HCT116 (cell line): ENCODE data around the gene LTBR. TPM values are rescaled to one million over a fixed set of nuclear protein-coding genes. Genes with fewer than 3 reads are reported as not detected.

ENCODE experiments used
- ATAC-seq: fragments of 200-7000 bp; cut with Tn5 transposase; 2 replicates; pipeline ENCODE4 v1.9.1; 2020; ENCODE audit warnings: mild to moderate bottlenecking, moderate library complexity
- BruUV-seq: library from RNA; stranded (reverse); fragments of 400-500 nt; replicated peaks from 2 replicates; lab custom pipeline; 2021; lab: Mats Ljungman, UMichigan
- CTCF ChIA-PET: fragments of 300-600 bp; sonication (Branson Sonifier 250); formaldehyde crosslinking; loops from one replicate; lab custom pipeline; 2021; ENCODE audit warnings: antibody characterized with exemption; lab: Charles Lee
- POLR2A ChIA-PET: fragments of 300-600, 350-600 bp; sonication (Branson Sonifier 250); formaldehyde crosslinking; loops from one replicate; lab custom pipeline; 2021; ENCODE audit warnings: antibody characterized with exemption; lab: Charles Lee
- RAD21 ChIA-PET, 2 experiments: fragments of 300-600 bp; sonication (Branson Sonifier 250); formaldehyde crosslinking; loops; one replicate each; lab custom pipeline; 2023; ENCODE audit warnings: low total read pairs in 2 of 2; ENCODE audit not compliant: uncharacterized antibody in 2 of 2, unreplicated experiment in 2 of 2, low non-redundant PET in 1 of 2; lab: Charles Lee
- DNase-seq: peaks from one replicate; pipeline ENCODE4 v3.0.0-alpha.2; 2010; ENCODE audit warnings: low read depth, low spot score
- H2AFZ ChIP-seq: fragments of 200-600 bp; shearing (Covaris generic), sonication (generic); 2 replicates; pipeline ENCODE4 v1.6.1; 2017; ENCODE audit warnings: low read depth, mixed run types, mixed read lengths, antibody characterized with exemption, low read length; ENCODE audit not compliant: poor library complexity, severe bottlenecking
- H3K27ac ChIP-seq: 2 replicates; pipeline ENCODE4 v1.5.1; 2012; ENCODE audit warnings: low read depth, low read length
- H3K27me3 ChIP-seq: fragments of 200-600 bp; sonication (generic); 2 replicates; pipeline ENCODE4 v1.6.1; 2016; ENCODE audit warnings: mixed run types, low read length, mixed read lengths; ENCODE audit not compliant: insufficient read depth
- H3K36me3 ChIP-seq, 2 experiments: fragments of 200-500 bp in 1 of 2; fragments of 200-600 bp in 1 of 2; sonication (Bioruptor generic) in 1 of 2; sonication (generic) in 1 of 2; 2 replicates each; pipeline versions ENCODE4 v1.5.1 to v1.6.1; 2014 to 2016; ENCODE audit warnings: low read length in 2 of 2, inconsistent platforms in 1 of 2, mixed read lengths in 1 of 2, mixed run types in 1 of 2; ENCODE audit not compliant: insufficient read depth in 2 of 2, control insufficient read depth in 1 of 2
- H3K4me1 ChIP-seq, 2 experiments: fragments of 200-600 bp in 1 of 2; sonication (generic) in 1 of 2; 2 replicates each; pipeline versions ENCODE4 v1.5.1 to v1.6.1; 2012 to 2017; ENCODE audit warnings: low read length in 2 of 2, inconsistent platforms in 1 of 2, mild to moderate bottlenecking in 1 of 2, mixed read lengths in 1 of 2, mixed run types in 1 of 2, moderate library complexity in 1 of 2; ENCODE audit not compliant: insufficient read depth in 2 of 2, control insufficient read depth in 1 of 2
- H3K4me2 ChIP-seq: fragments of 200-600 bp; sonication (generic); 2 replicates; pipeline ENCODE4 v1.6.1; 2017; ENCODE audit warnings: mixed run types, low read length, mixed read lengths
- H3K4me3 ChIP-seq, 2 experiments: fragments of 200-600 bp in 1 of 2; sonication (generic) in 1 of 2; replicated peaks in 1 of 2; 2 replicates each; pipeline ENCODE4 v1.5.1; 2011 to 2016; ENCODE audit warnings: low read length in 2 of 2, control low read depth in 1 of 2, low read depth in 1 of 2, mild to moderate bottlenecking in 1 of 2, mixed read lengths in 1 of 2, mixed run types in 1 of 2
- H3K79me2 ChIP-seq: fragments of 200-600 bp; sonication (generic); 2 replicates; pipeline ENCODE4 v1.6.1; 2017; ENCODE audit warnings: mild to moderate bottlenecking, mixed run types, low read length, moderate library complexity, mixed read lengths; ENCODE audit not compliant: insufficient read depth
- H3K9ac ChIP-seq: fragments of 200-600 bp; sonication (generic); 2 replicates; pipeline ENCODE4 v1.6.1; 2016; ENCODE audit warnings: low read length, mixed read lengths
- H3K9me2 ChIP-seq: fragments of 200-600 bp; sonication (generic), shearing (Covaris generic); 2 replicates; pipeline ENCODE4 v1.6.1; 2017; ENCODE audit warnings: mixed run types, mild to moderate bottlenecking, moderate library complexity; ENCODE audit not compliant: insufficient read depth
- H3K9me3 ChIP-seq, 2 experiments: fragments of 200-500 bp in 1 of 2; fragments of 200-600 bp in 1 of 2; sonication (Bioruptor generic) in 1 of 2; sonication (generic) in 1 of 2; 2 replicates each; pipeline ENCODE4 v1.6.1; 2014 to 2017; ENCODE audit warnings: low read length in 2 of 2, mixed read lengths in 2 of 2, inconsistent platforms in 1 of 2, low read depth in 1 of 2, mild to moderate bottlenecking in 1 of 2, mixed run types in 1 of 2, moderate library complexity in 1 of 2; ENCODE audit not compliant: control insufficient read depth in 1 of 2, insufficient read depth in 1 of 2
- H4K20me1 ChIP-seq: fragments of 200-600 bp; sonication (generic), shearing (Covaris generic); 2 replicates; pipeline ENCODE4 v1.6.1; 2017; ENCODE audit warnings: mixed run types, mild to moderate bottlenecking, moderate library complexity; ENCODE audit not compliant: insufficient read depth
- CEBPB ChIP-seq: IDR thresholded peaks from 2 replicates; pipeline ENCODE4 v1.6.1; 2012; ENCODE audit warnings: low read depth
- SP1 ChIP-seq: IDR thresholded peaks from 2 replicates; pipeline ENCODE4 v1.6.1; 2012; ENCODE audit warnings: low read depth
- TCF7L2 ChIP-seq: IDR thresholded peaks from 2 replicates; pipeline ENCODE4 v1.7.0; 2011; ENCODE audit warnings: borderline replicate concordance, inconsistent platforms; ENCODE audit not compliant: insufficient read depth, insufficient read length; ENCODE audit errors: extremely low read depth
- ZBTB33 ChIP-seq: IDR thresholded peaks from 2 replicates; pipeline ENCODE4 v1.6.1; 2011; ENCODE audit warnings: mild to moderate bottlenecking, low read length, moderate library complexity; ENCODE audit not compliant: insufficient replicate concordance; ENCODE audit errors: extremely low read depth
- ZFX ChIP-seq: fragments of 450-650 bp; IDR thresholded peaks from 2 replicates; pipeline ENCODE4 v1.6.1; 2017
- intact Hi-C: fragments of 100-400 bp; cut with micrococcal nuclease; formaldehyde crosslinking; loops from 2 replicates; pipeline ENCODE4 v1.10.0; 2022
- total RNA-seq: library from RNA; stranded (reverse); gene quantifications from one replicate; pipeline ENCODE4 v1.2.1, GENCODE V29; 2021; ENCODE audit not compliant: unreplicated experiment
- TF ChIP-seq, protein P1 (sequence below), 3 experiments: fragments of 200-600 bp in 1 of 3; sonication (generic) in 1 of 3; IDR thresholded peaks in 2 of 3; conservative IDR thresholded peaks in 1 of 3; 2 replicates each; pipeline ENCODE4 v1.5.1; 2012 to 2017; ENCODE audit warnings: low read depth in 2 of 3, low read length in 2 of 3, antibody characterized with exemption in 1 of 3, borderline replicate concordance in 1 of 3, control low read depth in 1 of 3, mild to moderate bottlenecking in 1 of 3, mixed read lengths in 1 of 3, mixed run types in 1 of 3, moderate library complexity in 1 of 3; ENCODE audit not compliant: insufficient read depth in 1 of 3

The LTBR gene
- total RNA-seq, 1 experiment from 2014 or later = 128 TPM

- ATAC-seq = no peak
- no peak overlapping the region for H3K4me3 ChIP-seq
- no peaks in the 10 kb centered on the region for H3K9me3 ChIP-seq
- no peak for DNase-seq
- ChIA-PET RAD21 (interaction anchor here (1.9 to 2.2 kb wide), 2 partner anchors 40 to 41 kb away, joined by 8 to 9 read pairs; no protein-coding TSS in a partner anchor), POLR2A (interaction anchor here (0.8 to 1.9 kb wide), 2 partner anchors 88 to 114 kb away, joined by 3 to 6 read pairs; no protein-coding TSS in a partner anchor), CTCF (interaction anchor here (1.1 to 5.3 kb wide), 6 partner anchors 11 to 115 kb away, joined by 3 to 46 read pairs (median 4); no protein-coding TSS in a partner anchor)
- no peaks in the 10 kb centered on the region for H3K9me2 ChIP-seq
- TF ChIP-seq ZBTB33 (no peak), SP1 (no peak), ZFX (no peak), TCF7L2 (no peak), CEBPB (no peak)
- TF ChIP-seq, protein P1, sequence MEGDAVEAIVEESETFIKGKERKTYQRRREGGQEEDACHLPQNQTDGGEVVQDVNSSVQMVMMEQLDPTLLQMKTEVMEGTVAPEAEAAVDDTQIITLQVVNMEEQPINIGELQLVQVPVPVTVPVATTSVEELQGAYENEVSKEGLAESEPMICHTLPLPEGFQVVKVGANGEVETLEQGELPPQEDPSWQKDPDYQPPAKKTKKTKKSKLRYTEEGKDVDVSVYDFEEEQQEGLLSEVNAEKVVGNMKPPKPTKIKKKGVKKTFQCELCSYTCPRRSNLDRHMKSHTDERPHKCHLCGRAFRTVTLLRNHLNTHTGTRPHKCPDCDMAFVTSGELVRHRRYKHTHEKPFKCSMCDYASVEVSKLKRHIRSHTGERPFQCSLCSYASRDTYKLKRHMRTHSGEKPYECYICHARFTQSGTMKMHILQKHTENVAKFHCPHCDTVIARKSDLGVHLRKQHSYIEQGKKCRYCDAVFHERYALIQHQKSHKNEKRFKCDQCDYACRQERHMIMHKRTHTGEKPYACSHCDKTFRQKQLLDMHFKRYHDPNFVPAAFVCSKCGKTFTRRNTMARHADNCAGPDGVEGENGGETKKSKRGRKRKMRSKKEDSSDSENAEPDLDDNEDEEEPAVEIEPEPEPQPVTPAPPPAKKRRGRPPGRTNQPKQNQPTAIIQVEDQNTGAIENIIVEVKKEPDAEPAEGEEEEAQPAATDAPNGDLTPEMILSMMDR (IDR thresholded peaks at IDR 0.05 in 2 of 3, conservative IDR thresholded peaks at IDR 0.05 in 1 of 3; ENCODE audit: borderline replicate concordance in 1 of 3, insufficient read depth in 1 of 3, low read depth in 2 of 3, low read length in 2 of 3) = no peak
- no peak overlapping the region for H3K27ac ChIP-seq
- BruUV-seq = no TSS peak
- no peaks in the 10 kb centered on the region for H3K79me2 ChIP-seq
- no peak overlapping the region for H2AFZ ChIP-seq
- intact Hi-C loops = no loop called here
- no peak overlapping the region for H3K9ac ChIP-seq
- no peaks in the 10 kb centered on the region for H4K20me1 ChIP-seq
- no peaks in the 10 kb centered on the region for H3K27me3 ChIP-seq
- H3K4me2 ChIP-seq = no peak overlapping the region
- peaks cover 6 to 24% of the 10 kb centered on the region in 2 experiments for H3K4me1 ChIP-seq
- H3K36me3 ChIP-seq = no peaks in the 10 kb centered on the region
Observed at GRCh38 chr12:6424866-6425265, 40.9 kb downstream of the LTBR start.
